HG03025 (cell line): Measurements from ENCODE around the gene GLIS2.

Source experiments
- ATAC-seq: cut with Tn5 transposase; IDR thresholded peaks from one replicate; pipeline ENCODE4 v1.9.1; 2021; ENCODE audit warnings: mild to moderate bottlenecking, moderate library complexity; ENCODE audit not compliant: unreplicated experiment, low FRiP score

GLIS2 gene

DNA sequence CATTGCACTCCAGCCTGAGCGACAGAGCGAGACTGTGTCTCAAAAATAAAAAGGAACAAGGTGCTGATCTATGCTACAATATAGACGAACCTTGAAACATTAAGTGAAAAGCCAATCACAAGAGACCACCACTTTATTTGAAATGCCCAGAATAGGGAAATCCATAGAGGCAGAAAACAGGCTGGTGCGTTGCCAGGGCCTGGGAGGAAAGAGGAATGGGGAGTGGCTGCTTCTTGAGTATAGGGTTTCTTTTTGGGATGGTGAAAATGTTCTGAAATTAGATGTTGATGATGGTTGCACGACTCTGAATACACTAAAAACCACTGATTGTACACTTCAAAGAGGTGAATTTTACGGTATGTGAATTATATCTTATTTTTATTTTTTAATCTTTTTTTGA lies 20.3 kb upstream of the GLIS2 start:
- no peak for ATAC-seq

GRCh38 chr16:4297480-4297879 lies 18.4 kb upstream of the GLIS2 start:
- ATAC-seq = no peak

DNA sequence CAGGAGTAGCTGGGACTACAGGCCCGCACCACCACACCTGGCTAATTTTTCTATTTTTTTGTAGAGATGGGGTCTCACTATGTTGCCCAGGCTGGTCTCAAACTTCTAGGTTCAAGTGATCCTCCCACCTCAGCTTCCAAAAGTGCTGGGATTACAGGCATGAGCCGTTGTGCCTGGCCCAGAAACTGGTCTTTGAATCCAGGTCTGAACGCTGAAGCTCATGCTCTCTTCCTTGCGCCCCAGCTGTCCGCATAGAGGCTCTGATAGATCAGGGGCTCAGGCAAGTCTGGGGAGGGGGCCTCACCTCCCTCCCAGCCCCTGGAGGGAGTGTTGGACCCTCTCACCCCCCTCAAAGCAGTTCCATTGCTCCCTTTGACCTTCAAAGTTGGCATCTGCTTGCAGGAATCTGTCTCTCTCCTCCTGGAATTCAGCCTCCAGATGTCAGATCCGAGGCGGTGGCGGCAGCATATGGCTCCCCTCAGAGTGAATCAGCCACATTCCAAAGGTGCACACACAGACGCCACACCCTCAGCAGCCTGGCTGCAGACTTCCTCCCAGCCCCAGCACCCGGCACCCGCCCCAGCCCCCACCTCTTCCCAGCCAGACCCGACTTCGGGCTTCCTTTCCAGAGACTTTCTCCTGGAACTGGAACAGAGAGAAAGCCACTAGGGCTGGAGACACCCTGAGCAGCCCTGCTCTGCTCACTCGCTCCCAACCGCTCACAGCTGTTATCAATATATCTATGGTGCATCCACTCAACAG lies 16.9 kb upstream of the GLIS2 start:
- ATAC-seq = no peak

GRCh38 chr16:4301177-4301576 lies 14.7 kb upstream of the GLIS2 start:
- ATAC-seq = no peak

DNA sequence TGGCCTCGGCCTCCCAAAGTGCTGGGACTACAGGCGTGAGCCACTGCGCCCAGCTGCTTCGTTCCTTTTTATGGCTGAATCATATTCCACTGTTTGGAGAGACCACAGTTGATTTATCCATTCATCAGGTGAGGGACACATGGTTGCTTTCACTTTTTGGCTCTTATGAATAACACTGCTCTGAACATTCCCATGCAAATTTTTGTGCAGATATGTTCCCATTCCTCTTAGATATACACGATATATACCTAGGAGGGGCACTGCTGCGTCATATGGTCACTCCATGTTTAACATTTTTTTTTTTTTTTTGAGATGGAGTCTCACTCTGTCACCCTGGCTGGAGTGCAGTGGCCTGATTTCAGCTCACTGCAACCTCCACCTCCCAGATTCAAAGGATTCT lies 13.9 kb upstream of the GLIS2 start:
- no peak for ATAC-seq

DNA sequence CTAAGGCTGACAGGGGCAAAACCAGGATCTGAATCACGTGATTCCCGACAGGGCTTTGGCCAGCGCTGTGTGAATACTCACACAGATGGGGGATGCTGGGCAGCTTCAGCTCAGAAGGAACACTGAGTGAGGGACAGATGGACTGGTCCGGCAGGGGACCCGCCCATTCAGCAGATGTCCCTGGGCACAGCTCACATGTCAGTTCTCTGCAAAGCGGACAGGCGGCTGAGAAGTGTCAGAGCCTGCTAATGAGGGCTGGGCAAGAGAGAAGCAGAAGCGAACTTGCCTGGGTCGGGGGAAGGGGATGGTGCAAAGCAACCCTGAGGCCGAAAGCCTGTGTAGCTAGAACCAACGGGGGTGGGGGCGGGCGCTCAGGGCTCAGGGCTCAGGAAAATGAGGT lies 11.9 kb upstream of the GLIS2 start:
- ATAC-seq = no peak

DNA sequence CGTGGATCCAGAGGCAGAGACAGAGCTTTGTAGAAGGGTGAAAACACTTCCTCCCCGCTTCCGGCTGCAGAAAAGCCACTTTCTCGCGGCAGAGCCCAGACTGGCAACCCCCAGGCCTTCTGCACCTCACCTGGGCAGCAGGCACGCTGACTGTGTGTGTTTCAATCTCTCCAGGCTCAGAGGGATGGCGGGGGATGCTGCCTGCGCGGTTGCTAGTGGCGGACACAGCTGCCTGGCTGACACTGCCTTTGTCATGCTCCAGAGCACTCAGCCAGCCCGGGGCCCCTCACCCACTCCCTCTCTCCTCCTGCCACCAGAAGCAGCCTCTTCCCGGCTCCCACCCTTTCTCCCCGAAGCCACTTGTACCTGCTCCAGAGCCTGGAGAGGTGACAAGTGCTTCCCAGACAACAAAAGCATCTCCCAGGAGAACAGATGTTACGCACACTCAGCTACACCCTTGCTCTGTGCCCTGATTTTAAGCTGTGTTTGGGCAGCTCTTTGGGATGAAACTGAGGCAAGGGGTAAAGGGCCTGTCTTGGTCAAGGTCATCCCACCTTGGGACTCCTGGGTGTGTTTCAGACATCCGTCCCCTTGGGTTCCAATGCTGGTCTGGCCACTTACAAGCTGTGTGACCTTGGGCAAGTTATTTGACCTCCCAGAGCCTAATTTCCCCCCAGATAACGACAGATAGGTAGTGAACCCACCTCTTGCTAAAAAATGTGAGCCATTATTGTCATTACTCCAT lies 9.2 kb upstream of the GLIS2 start:
- no peak for ATAC-seq

DNA sequence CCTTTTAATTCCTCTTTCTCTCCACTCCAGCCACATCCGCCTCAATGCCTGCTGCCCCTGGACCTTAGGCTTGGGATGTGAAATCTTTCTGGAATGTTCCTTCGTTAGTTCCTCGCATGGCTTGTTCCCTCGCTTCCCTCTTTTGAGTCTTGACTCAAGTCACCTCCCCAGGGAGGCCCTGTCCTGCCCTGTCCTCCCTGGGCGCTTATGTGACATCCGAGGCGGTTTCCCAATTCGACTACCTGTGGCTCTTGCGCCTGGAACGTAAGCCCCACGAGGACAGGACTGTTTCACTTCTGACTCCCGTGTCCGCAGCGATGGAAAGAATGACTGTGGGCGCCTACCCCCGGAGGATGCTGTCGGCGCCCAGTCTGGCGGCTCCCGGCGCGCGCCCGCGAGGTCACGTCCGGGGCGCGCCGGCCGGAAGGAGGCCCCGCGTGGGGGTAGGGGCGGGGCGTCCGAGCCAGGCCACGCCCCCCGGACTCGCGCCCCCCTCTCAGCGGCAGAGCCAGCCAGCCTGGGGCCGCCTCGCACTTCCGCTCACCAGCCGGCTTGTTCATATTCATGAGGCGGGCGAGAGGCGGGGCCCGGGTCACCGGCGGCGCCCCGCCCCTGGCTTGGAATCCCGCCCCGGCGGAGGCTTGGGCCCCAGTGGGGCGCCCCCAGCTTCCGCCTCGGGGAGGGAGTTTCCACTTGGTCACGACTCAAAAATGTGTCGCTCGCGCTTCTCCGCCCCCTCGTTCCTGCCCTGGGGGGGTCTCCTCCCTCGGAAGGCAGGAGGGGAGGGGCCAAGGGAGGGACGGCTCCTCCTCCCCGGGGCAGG lies 8.4 kb upstream of the GLIS2 start:
- peak; percentile 82 for ATAC-seq

- no peak for ATAC-seq
Measured at GRCh38 chr16:4309102-4309832, 6.6 kb upstream of the GLIS2 start.

- ATAC-seq = no peak
Measured at GRCh38 chr16:4309833-4310266, 6.0 kb upstream of the GLIS2 start.

DNA sequence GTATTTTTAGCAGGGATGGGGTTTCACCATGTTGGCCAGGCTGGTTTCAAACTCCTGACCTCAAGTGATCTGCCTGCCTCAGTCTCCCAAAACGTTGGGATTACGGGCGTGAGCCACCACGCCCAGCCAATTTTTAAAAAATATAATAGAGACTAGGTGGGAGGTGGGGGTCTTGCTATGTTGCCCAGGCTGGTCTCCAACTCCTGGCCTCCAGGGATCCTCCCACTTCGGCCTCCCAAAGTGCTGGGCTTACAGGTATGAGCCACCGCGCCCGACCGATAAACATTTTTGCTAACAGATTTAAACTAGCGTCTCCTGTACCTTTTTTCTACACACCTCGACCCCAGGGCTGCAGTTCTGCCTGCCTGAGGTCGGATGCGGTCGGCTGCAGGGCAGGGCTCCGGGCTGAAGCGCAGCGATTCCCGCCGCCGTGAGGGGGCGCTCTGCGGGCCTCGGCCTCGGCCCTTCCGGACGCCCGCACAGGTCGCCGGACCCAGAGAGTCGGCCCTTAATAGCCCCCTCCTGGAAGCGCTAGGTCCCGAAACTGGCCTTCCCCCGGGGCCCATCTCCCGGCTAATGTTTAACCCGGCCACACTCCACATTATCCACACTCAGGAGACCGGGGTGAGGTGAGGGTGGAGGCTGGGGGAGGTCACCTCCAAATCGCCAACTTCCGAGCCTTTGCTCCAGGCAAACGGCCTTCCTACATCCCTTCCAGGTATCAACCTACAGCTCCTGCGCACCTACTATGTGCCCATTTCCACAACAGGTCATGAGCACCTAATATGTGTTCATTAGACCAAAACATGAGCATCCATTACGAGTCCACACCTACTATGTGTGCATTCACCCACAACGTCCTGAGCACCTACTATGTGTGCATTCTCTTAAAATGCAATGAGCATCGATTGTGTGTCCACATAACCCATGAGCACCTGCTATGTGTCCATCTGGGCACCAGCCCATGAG lies 2.0 kb upstream of the GLIS2 start:
- no peak for ATAC-seq

- ATAC-seq = no peak
Measured at GRCh38 chr16:4314532-4315185, 1.2 kb upstream of the GLIS2 start.

DNA sequence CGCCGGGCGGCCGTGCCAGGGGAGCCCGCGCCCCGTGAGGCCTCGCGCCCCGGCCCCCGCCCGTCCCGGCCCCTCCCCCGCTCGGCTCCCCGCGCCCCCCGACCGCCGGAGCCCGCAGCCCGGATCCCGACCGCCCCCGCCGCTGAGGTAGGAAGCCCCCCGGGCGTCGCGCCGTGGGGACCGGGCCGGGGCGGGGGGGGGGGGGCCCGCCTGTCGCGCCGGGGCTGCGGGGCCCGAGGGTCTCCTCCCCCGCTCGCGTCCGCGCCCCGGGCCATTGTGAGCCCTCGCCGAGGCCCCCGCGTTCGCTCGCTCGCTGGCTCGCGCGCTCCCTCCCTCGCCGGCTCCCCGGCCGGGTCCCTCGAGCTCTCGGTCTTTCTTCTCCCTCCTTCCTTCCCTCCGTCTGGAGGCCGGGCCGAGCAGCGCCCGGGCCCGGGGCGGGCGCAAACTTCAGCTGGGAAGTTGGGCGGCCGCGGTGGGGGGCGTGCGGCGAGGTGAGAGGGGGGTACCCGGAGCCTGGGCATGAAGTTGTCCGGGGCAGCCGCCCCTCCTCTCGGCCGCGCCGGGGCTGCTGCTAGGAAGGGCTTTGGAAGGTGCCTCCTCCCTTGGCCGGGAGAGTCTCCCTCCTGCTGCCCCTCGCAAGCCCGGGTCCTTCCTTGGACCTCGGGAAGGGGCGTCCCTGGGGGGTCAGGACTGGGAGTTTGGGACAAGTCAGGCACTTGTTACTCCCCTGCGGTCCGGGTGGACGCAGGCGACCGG lies 419 bp downstream of the GLIS2 start:
- no peak for ATAC-seq

- no peak for ATAC-seq
Measured at GRCh38 chr16:4316864-4317531, 1.1 kb downstream of the GLIS2 start.

- no peak for ATAC-seq
Measured at GRCh38 chr16:4317532-4318450, 1.9 kb downstream of the GLIS2 start.

DNA sequence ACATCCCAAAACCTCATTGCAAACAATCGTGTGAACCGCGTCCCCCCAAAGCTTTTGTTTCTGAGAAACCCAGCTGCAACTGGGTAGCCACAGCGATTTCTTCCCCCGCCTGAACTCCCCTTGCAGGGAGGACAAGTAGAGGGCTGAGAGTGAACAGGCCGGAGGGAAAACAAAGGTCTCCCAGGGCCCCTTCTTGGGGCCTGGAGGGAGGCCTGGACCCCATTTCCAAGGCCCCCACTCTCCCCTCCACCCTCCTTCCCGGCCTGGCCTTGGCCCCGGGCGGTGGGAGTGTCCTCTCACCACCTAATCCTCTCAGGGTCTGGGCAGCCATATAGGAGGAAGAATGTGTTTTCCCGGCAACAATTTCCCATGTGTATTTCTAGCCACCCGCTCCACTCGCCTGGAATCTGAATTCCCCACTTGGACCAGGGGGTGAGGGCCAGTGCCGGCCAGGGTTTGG lies 2.6 kb downstream of the GLIS2 start:
- ATAC-seq = no peak
